Stomach (tissue), 9 donors: ENCODE data around the gene BASP1. TPM values are rescaled to one million over a fixed set of nuclear protein-coding genes. Genes with fewer than 3 reads are reported as not detected.

ENCODE experiments used
- DNase-seq, 2 donors: peaks; one replicate each; pipeline versions ENCODE4 v3.0.0 to v3.0.0-alpha.2; 2013 to 2019
- H3K27ac ChIP-seq, 5 donors: fragments of 200-600 bp in 4 of 5; sonication (generic) in 4 of 5; one replicate each; pipeline ENCODE4 v1.5.1; 2013 to 2019; ENCODE audit warnings: mild to moderate bottlenecking in 1 of 5, moderate library complexity in 1 of 5
- H3K27me3 ChIP-seq, 3 donors: fragments of 200-600 bp; sonication (generic); one replicate each; pipeline ENCODE4 v1.5.1; 2017 to 2019; ENCODE audit warnings: mixed run types in 1 of 3
- H3K36me3 ChIP-seq, 4 donors: fragments of 200-600 bp; sonication (generic); 1 replicate in 3 of 4; 2 replicates in 1 of 4; pipeline ENCODE4 v1.5.1; 2016 to 2019
- H3K4me1 ChIP-seq, 4 donors: fragments of 200-600 bp; sonication (generic); one replicate each; pipeline ENCODE4 v1.5.1; 2016 to 2019
- H3K4me3 ChIP-seq, 4 donors: fragments of 200-600 bp; sonication (generic) in 3 of 4; one replicate each; pipeline ENCODE4 v1.5.1; 2016 to 2019; ENCODE audit warnings: mild to moderate bottlenecking in 1 of 4
- H3K9me3 ChIP-seq, 4 donors: fragments of 200-600 bp; sonication (generic); one replicate each; pipeline ENCODE4 v1.5.1; 2016 to 2019
- EP300 ChIP-seq: sonication (generic); formaldehyde crosslinking; IDR thresholded peaks from one replicate; pipeline ENCODE4 v1.6.1; 2017; ENCODE audit warnings: antibody characterized with exemption
- POLR2A ChIP-seq, 4 donors: fragments of 450-650 bp; IDR thresholded peaks; one replicate each; pipeline ENCODE4 v1.6.1; 2016; ENCODE audit warnings: antibody characterized with exemption in 4 of 4, control low read depth in 2 of 4, mild to moderate bottlenecking in 1 of 4, moderate library complexity in 1 of 4
- POLR2AphosphoS5 ChIP-seq, 3 donors: sonication (generic); formaldehyde crosslinking; IDR thresholded peaks; one replicate each; pipeline ENCODE4 v1.6.1; 2016; ENCODE audit warnings: antibody characterized with exemption in 3 of 3
- WGBS, 5 donors: extraction: QIAGEN DNeasy Blood & Tissue Kit in 3 of 5; methylation state at CpG; one replicate each; pipeline versions ENCODE4 v1.1.5 to v1.1.7; 2013 to 2018; 5-methylcytosine and 5-hydroxymethylcytosine counted together
- intact Hi-C: fragments of 100-400 bp; cut with DNase I; formaldehyde crosslinking; loops from one replicate; pipeline ENCODE4 v1.15.1; 2023; ENCODE audit warnings: low total_unique reads
- polyA plus RNA-seq, 3 donors: library from polyadenylated mRNA; stranded (reverse); fragments of 200-250 nt; gene quantifications; one replicate each; pipeline ENCODE4 v1.2.3, GENCODE V29; 2013
- total RNA-seq, 5 donors: library from RNA; depleted of rRNA; stranded (reverse); fragments of >200 nt; gene quantifications; one replicate each; pipeline versions ENCODE4 v1.1.0 to v1.2.3, GENCODE V29; 2014 to 2016
- TF ChIP-seq, protein P1 (sequence below), 7 experiments: fragments of 450-650 bp in 4 of 7; fragments of 200-600 bp in 3 of 7; sonication (generic) in 3 of 7; IDR thresholded peaks; one replicate each; pipeline ENCODE4 v1.5.1; 2016 to 2019; ENCODE audit warnings: antibody characterized with exemption in 7 of 7, control low read depth in 2 of 7, mild to moderate bottlenecking in 1 of 7
- donor health status: healthy with polysubstance abuse.
- donor health status: Bipolar disorder and iron deficiency.
- donor health status: healthy.

BASP1 gene
- total and polyA plus RNA-seq, 8 donors, result 4.0 to 60.8 (median 16.0) TPM

- H3K4me3 ChIP-seq, result no peak overlapping the region
- DNase-seq, result no peak
- H3K27ac ChIP-seq, result no peak overlapping the region
- peaks cover 0 to 7% (median 4%) of the 10 kb centered on the region in 4 donors for H3K4me1 ChIP-seq
- no peaks in the 10 kb centered on the region for H3K36me3 ChIP-seq
- H3K27me3 ChIP-seq, result no peaks in the 10 kb centered on the region
- no peaks in the 10 kb centered on the region for H3K9me3 ChIP-seq
- intact Hi-C loops, result no loop called here
- TF ChIP-seq EP300 (no peak), POLR2AphosphoS5 (IDR thresholded peaks at IDR 0.05) (no peak), POLR2A (IDR thresholded peaks at IDR 0.05) (no peak)
- TF ChIP-seq, protein P1, sequence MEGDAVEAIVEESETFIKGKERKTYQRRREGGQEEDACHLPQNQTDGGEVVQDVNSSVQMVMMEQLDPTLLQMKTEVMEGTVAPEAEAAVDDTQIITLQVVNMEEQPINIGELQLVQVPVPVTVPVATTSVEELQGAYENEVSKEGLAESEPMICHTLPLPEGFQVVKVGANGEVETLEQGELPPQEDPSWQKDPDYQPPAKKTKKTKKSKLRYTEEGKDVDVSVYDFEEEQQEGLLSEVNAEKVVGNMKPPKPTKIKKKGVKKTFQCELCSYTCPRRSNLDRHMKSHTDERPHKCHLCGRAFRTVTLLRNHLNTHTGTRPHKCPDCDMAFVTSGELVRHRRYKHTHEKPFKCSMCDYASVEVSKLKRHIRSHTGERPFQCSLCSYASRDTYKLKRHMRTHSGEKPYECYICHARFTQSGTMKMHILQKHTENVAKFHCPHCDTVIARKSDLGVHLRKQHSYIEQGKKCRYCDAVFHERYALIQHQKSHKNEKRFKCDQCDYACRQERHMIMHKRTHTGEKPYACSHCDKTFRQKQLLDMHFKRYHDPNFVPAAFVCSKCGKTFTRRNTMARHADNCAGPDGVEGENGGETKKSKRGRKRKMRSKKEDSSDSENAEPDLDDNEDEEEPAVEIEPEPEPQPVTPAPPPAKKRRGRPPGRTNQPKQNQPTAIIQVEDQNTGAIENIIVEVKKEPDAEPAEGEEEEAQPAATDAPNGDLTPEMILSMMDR (IDR thresholded peaks at IDR 0.05), result no peak
- 81 to 92% (median 88%) methylated on average over 5 of the region's 5 CpGs for WGBS, 5 donors
These were observed 42.5 kb upstream of the BASP1 start for GRCh38 chr5:17174965-17175364.

- Histone ChIP-seq H3K27me3 (no peaks in the 10 kb centered on the region), H3K9me3 (no peaks in the 10 kb centered on the region), H3K36me3 (no peaks in the 10 kb centered on the region), H3K4me1 (no peaks in the 10 kb centered on the region), H3K4me3 (no peak overlapping the region), H3K27ac (no peak overlapping the region)
- intact Hi-C loops, result no loop called here
- DNase-seq, result no peak
- WGBS, 5 donors, result 68 to 83% (median 78%) methylated on average over 6 of the region's 6 CpGs
- TF ChIP-seq, protein P1 (IDR thresholded peaks at IDR 0.05), result no peak
- TF ChIP-seq EP300, result no peak
- no peak for TF ChIP-seq POLR2A (IDR thresholded peaks at IDR 0.05)
- no peak for TF ChIP-seq POLR2AphosphoS5 (IDR thresholded peaks at IDR 0.05)
These were observed 39.7 kb upstream of the BASP1 start for GRCh38 chr5:17177501-17178372.

DNA sequence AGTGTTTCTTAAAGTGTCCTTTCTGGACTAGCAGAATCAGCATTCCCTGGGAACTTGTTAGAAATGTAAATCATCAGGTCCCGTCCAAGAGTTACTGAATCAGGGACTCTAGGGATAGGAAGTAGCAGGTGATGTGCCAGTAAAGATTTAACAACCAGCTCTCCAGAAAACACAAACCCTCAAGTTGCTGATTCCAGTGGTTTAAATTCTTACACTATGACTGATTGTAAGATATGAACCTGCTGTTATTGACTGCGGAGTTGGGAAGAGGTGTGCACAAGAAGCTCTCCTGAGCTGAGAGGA is 39.1 kb upstream of the BASP1 start:
- Histone ChIP-seq H3K27me3 (no peaks in the 10 kb centered on the region), H3K9me3 (no peaks in the 10 kb centered on the region), H3K36me3 (no peaks in the 10 kb centered on the region), H3K4me1 (no peaks in the 10 kb centered on the region), H3K4me3 (no peak overlapping the region), H3K27ac (no peak overlapping the region)
- no peak for DNase-seq
- 76 to 84% (median 80%) methylated on average over 2 of the region's 2 CpGs for WGBS, 5 donors
- intact Hi-C loops, result no loop called here
- no peak for TF ChIP-seq POLR2AphosphoS5 (IDR thresholded peaks at IDR 0.05)
- TF ChIP-seq, protein P1 (IDR thresholded peaks at IDR 0.05), result no peak
- TF ChIP-seq POLR2A (IDR thresholded peaks at IDR 0.05), result no peak
- TF ChIP-seq EP300, result no peak

DNA sequence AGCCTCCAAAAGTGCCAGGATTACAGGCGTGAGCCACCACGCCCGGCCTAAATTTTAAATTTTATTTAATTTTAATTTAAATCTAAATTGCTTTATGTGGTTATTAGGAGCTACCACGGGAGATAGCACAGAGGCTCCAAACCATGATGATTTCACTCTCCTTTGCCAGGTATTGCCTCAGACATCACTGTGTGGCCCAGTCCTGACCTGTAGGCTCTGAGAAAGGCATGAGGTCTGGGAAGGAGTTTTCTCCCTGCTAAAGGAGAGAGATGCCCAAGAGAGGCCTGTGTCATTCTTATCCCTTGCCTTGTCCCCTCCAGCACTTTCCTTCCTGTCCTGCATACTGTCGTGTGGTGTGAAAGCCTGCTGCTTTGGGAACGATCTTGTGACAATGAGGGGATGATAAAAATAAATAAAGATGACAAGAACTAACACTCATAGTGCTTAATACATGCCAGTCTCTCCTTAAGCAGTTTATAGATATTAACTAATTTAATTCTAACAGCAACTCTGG is 37.0 kb upstream of the BASP1 start:
- peaks cover 0 to 4% (median 2%) of the 10 kb centered on the region in 4 donors for H3K4me1 ChIP-seq
- intact Hi-C loops, result loop anchor here (10.0 kb wide), 1 partner anchor 246 kb away; the partner anchor contains the start of gene MYO10
- WGBS, 5 donors, result 85 to 95% (median 88%) methylated on average over 6 of the region's 6 CpGs
- no peaks in the 10 kb centered on the region for H3K9me3 ChIP-seq
- TF ChIP-seq, protein P1 (IDR thresholded peaks at IDR 0.05), result no peak
- TF ChIP-seq POLR2A (IDR thresholded peaks at IDR 0.05), result no peak
- no peak for TF ChIP-seq POLR2AphosphoS5 (IDR thresholded peaks at IDR 0.05)
- TF ChIP-seq EP300, result no peak
- no peak overlapping the region for H3K4me3 ChIP-seq
- no peak overlapping the region for H3K27ac ChIP-seq
- H3K36me3 ChIP-seq, result no peaks in the 10 kb centered on the region
- H3K27me3 ChIP-seq, result no peaks in the 10 kb centered on the region
- DNase-seq, result no peak
